Osteoblast (primary cell): ENCODE data around the gene NCAM2. TPM values are rescaled to one million over a fixed set of nuclear protein-coding genes. Genes with fewer than 3 reads are reported as not detected.
A peak's percentile ranks its signal among the peaks of the same experiment; 100 is the strongest.

ENCODE experiments used
- DNase-seq: peaks from one replicate; pipeline ENCODE4 v3.0.0; 2011; ENCODE audit warnings: low spot score, mixed read lengths; ENCODE audit not compliant: insufficient read length; ENCODE audit errors: missing footprints
- H2AFZ ChIP-seq: 2 replicates; pipeline ENCODE4 v1.6.0; 2011; ENCODE audit warnings: mild to moderate bottlenecking, low read length
- H3K27ac ChIP-seq: 2 replicates; pipeline ENCODE4 v1.5.1; 2011; ENCODE audit warnings: mild to moderate bottlenecking, low read depth, low read length, moderate library complexity
- H3K27me3 ChIP-seq: 2 replicates; pipeline ENCODE4 v1.6.0; 2012; ENCODE audit warnings: mild to moderate bottlenecking, control low read depth, inconsistent platforms, low read length, moderate library complexity; ENCODE audit not compliant: insufficient read depth
- H3K36me3 ChIP-seq: 2 replicates; pipeline ENCODE4 v1.5.1; 2011; ENCODE audit warnings: mild to moderate bottlenecking, low read length, control low read depth, moderate library complexity; ENCODE audit not compliant: insufficient read depth
- H3K4me1 ChIP-seq: 2 replicates; pipeline ENCODE4 v1.5.1; 2011; ENCODE audit warnings: mild to moderate bottlenecking, low read length, control low read depth, moderate library complexity; ENCODE audit not compliant: insufficient read depth
- H3K4me2 ChIP-seq: 2 replicates; pipeline ENCODE4 v1.6.0; 2011; ENCODE audit warnings: mild to moderate bottlenecking, low read length; ENCODE audit not compliant: insufficient read depth
- H3K4me3 ChIP-seq: fragments of 200-600 bp; sonication (generic); 3 replicates; pipeline ENCODE4 v1.5.1; 2012; ENCODE audit warnings: mild to moderate bottlenecking, low read length, inconsistent platforms; ENCODE audit not compliant: insufficient read depth
- H3K79me2 ChIP-seq: 2 replicates; pipeline ENCODE4 v1.6.0; 2012; ENCODE audit warnings: mild to moderate bottlenecking, low read length, control low read depth, inconsistent platforms; ENCODE audit not compliant: insufficient read depth
- H3K9me3 ChIP-seq: 2 replicates; pipeline ENCODE4 v1.5.1; 2011; ENCODE audit warnings: low read depth, low read length, control low read depth
- H4K20me1 ChIP-seq: 2 replicates; pipeline ENCODE4 v1.6.0; 2012; ENCODE audit warnings: mild to moderate bottlenecking, low read length, control low read depth; ENCODE audit not compliant: insufficient read depth
- total RNA-seq: library from RNA; depleted of rRNA; stranded (reverse); fragments of >200 nt; gene quantifications from 2 replicates; pipeline ENCODE4 v1.2.3, GENCODE V29; 2012
- TF ChIP-seq, protein P1 (sequence below): IDR thresholded peaks from 2 replicates; pipeline ENCODE4 v1.5.1; 2011; ENCODE audit warnings: mild to moderate bottlenecking, low read depth, low read length, moderate library complexity; ENCODE audit errors: extremely low read depth

NCAM2 gene
- total RNA-seq, 1 donor, result 8.0 TPM

DNA sequence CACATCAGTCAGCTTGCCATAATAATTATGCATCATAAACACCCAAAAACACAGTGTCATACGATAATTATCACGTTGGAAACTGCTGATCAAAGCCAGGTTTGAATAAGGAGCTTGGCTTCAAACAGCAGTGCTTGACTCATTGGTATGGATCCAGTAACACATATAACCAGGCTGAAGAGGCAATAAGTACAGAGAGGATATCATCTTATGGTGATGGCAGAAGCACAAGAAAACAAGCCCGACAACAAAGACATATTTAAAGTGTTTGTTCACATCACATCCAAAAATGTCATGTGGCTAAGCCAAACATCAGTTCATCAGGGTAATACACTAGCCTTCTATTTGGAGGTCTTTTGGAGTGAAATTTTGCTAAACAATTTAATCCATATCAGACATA is 389.7 kb downstream of the NCAM2 start:
- Histone ChIP-seq H3K4me3 (no peak overlapping the region), H3K36me3 (no peaks in the 10 kb centered on the region), H4K20me1 (no peaks in the 10 kb centered on the region), H2AFZ (no peak overlapping the region), H3K4me2 (no peak overlapping the region), H3K27me3 (no peaks in the 10 kb centered on the region), H3K4me1 (no peaks in the 10 kb centered on the region), H3K9me3 (peaks cover 2% of the 10 kb centered on the region), H3K27ac (no peak overlapping the region), H3K79me2 (no peaks in the 10 kb centered on the region)
- TF ChIP-seq, protein P1, sequence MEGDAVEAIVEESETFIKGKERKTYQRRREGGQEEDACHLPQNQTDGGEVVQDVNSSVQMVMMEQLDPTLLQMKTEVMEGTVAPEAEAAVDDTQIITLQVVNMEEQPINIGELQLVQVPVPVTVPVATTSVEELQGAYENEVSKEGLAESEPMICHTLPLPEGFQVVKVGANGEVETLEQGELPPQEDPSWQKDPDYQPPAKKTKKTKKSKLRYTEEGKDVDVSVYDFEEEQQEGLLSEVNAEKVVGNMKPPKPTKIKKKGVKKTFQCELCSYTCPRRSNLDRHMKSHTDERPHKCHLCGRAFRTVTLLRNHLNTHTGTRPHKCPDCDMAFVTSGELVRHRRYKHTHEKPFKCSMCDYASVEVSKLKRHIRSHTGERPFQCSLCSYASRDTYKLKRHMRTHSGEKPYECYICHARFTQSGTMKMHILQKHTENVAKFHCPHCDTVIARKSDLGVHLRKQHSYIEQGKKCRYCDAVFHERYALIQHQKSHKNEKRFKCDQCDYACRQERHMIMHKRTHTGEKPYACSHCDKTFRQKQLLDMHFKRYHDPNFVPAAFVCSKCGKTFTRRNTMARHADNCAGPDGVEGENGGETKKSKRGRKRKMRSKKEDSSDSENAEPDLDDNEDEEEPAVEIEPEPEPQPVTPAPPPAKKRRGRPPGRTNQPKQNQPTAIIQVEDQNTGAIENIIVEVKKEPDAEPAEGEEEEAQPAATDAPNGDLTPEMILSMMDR, result no peak
- DNase-seq, result no peak

DNA sequence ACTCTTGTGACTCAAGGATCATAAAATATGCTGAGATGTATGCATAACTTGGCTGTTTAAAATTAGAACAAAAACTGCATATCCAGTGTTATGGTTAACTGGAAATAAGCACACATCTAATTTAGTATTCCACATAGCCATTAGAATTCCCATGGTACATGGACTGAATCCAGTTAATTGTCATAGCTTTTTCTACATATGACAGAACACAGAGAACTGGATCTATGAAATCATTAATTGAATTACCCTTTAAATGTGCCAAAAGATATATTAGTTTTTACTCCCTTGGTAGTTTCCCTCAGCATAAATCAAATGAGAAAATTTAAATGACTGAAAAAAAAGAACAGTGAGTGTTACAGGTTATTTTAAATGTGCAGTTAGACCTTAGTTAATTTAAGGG is 395.9 kb downstream of the NCAM2 start:
- H3K27ac ChIP-seq, result no peak overlapping the region
- no peaks in the 10 kb centered on the region for H3K36me3 ChIP-seq
- no peak overlapping the region for H3K4me2 ChIP-seq
- H3K4me3 ChIP-seq, result no peak overlapping the region
- peaks cover 13% of the 10 kb centered on the region for H3K9me3 ChIP-seq
- no peak overlapping the region for H2AFZ ChIP-seq
- TF ChIP-seq, protein P1, result no peak
- H3K79me2 ChIP-seq, result no peaks in the 10 kb centered on the region
- H3K4me1 ChIP-seq, result no peaks in the 10 kb centered on the region
- no peaks in the 10 kb centered on the region for H4K20me1 ChIP-seq
- H3K27me3 ChIP-seq, result no peaks in the 10 kb centered on the region
- DNase-seq, result no peak

DNA sequence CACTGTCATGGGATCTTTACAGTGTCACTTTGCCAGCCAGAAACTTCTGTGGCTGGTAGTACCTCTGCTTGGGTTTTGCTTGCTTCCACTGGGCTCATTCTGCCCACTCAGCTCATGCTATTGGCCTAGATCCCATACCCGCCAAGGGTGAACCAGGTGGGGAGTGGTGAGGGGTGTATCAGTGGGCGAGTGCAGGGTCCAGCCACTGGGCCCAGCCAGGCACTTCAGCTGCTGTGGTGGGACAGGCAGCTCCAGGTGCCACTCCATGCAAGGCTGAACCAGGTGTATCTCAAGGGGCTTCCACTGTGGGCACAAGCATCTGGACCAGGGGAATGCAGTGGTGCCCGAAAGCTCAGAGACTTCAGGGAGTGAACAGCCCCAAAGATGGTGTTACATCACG is 398.2 kb downstream of the NCAM2 start:
- peaks cover 11% of the 10 kb centered on the region for H3K9me3 ChIP-seq
- no peak overlapping the region for H3K4me2 ChIP-seq
- H3K79me2 ChIP-seq, result no peaks in the 10 kb centered on the region
- no peaks in the 10 kb centered on the region for H3K36me3 ChIP-seq
- peak; percentile 46 for DNase-seq
- no peak overlapping the region for H2AFZ ChIP-seq
- H4K20me1 ChIP-seq, result no peaks in the 10 kb centered on the region
- H3K4me3 ChIP-seq, result no peak overlapping the region
- TF ChIP-seq, protein P1, result no peak
- H3K27ac ChIP-seq, result no peak overlapping the region
- no peaks in the 10 kb centered on the region for H3K4me1 ChIP-seq
- no peaks in the 10 kb centered on the region for H3K27me3 ChIP-seq

DNA sequence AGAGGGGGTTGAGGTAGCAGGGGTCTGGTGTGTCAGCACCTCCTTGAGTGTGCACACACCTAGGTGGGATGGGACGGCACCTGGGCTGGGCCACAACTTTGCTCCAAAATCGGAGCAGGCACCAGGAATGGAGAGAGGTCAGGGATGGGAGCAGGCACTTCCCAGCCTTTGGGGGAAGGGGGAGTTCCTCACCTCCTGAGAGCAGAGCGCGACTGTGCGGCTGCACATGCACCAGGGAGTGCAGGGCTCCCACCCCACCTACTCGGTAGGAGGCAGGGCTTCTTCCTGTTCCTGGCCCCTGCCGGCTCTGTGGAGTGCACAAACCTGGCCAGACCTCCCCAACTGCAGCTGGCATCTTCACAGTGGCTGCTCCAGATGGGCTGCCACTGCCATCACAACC is 399.3 kb downstream of the NCAM2 start:
- H3K27me3 ChIP-seq, result no peaks in the 10 kb centered on the region
- no peaks in the 10 kb centered on the region for H3K4me1 ChIP-seq
- H3K27ac ChIP-seq, result no peak overlapping the region
- H3K4me2 ChIP-seq, result no peak overlapping the region
- no peaks in the 10 kb centered on the region for H3K79me2 ChIP-seq
- H3K4me3 ChIP-seq, result no peak overlapping the region
- no peak for DNase-seq
- TF ChIP-seq, protein P1, result no peak
- no peaks in the 10 kb centered on the region for H4K20me1 ChIP-seq
- H3K9me3 ChIP-seq, result peaks cover 11% of the 10 kb centered on the region
- no peak overlapping the region for H2AFZ ChIP-seq
- no peaks in the 10 kb centered on the region for H3K36me3 ChIP-seq
